Nephron (organoid): ENCODE results near the gene SASH1.

Experiments
- H3K27ac Mint-ChIP-seq, 3 experiments: 2 replicates each; pipeline ENCODE4 v1.8.0; 2020; ENCODE audit warnings: mixed read lengths in 3 of 3, mild to moderate bottlenecking in 2 of 3, moderate library complexity in 1 of 3
- H3K27me3 Mint-ChIP-seq: 2 replicates; pipeline ENCODE4 v1.8.0; 2021; ENCODE audit warnings: low read depth, mild to moderate bottlenecking, moderate library complexity, mixed read lengths
- H3K36me3 Mint-ChIP-seq: 2 replicates; pipeline ENCODE4 v1.8.0; 2020; ENCODE audit warnings: low read depth, mixed read lengths
- H3K4me1 Mint-ChIP-seq: 2 replicates; pipeline ENCODE4 v1.8.0; 2020; ENCODE audit warnings: mixed read lengths
- H3K4me3 Mint-ChIP-seq, 3 experiments: 2 replicates each; pipeline ENCODE4 v1.8.0; 2020; ENCODE audit warnings: mild to moderate bottlenecking in 3 of 3, mixed read lengths in 3 of 3, moderate library complexity in 2 of 3
- H3K9me3 Mint-ChIP-seq: 2 replicates; pipeline ENCODE4 v1.8.0; 2020; ENCODE audit warnings: mixed read lengths
- TF ChIP-seq, protein P1 (sequence below), 3 experiments: fragments of 200-600 bp; sonication (generic); IDR thresholded peaks; one replicate each; pipeline ENCODE4 v1.5.0; 2021; ENCODE audit warnings: antibody characterized with exemption in 3 of 3; ENCODE audit not compliant: unreplicated experiment in 3 of 3

Gene SASH1

DNA sequence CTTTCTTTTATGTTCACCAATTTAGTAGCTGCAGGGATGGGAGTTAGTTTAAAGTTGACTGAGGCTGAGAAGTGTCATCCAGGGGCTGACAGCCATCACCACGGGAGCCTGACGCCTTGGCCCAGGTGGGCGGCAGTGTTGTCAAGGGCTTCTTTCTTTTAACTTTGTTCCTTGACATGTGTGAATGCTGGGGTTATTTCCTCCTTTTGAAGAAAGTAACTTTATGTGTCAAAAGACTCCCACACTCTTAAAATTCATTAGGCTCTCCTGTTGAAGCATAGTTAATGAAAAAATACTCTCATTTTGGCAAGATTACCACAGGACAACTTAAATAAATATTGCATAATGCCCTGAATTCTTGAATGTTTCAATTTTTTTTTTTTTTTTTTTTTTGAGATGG is 50.0 kb downstream of the SASH1 start:
- no peak overlapping the region for H3K4me3 Mint-ChIP-seq
- H3K27me3 Mint-ChIP-seq: no peaks in the 10 kb centered on the region
- H3K27ac Mint-ChIP-seq: peak overlapping the region in 2 of 3 experiments; percentile 13 to 40
- H3K4me1 Mint-ChIP-seq: peaks cover 5% of the 10 kb centered on the region
- TF ChIP-seq, protein P1, sequence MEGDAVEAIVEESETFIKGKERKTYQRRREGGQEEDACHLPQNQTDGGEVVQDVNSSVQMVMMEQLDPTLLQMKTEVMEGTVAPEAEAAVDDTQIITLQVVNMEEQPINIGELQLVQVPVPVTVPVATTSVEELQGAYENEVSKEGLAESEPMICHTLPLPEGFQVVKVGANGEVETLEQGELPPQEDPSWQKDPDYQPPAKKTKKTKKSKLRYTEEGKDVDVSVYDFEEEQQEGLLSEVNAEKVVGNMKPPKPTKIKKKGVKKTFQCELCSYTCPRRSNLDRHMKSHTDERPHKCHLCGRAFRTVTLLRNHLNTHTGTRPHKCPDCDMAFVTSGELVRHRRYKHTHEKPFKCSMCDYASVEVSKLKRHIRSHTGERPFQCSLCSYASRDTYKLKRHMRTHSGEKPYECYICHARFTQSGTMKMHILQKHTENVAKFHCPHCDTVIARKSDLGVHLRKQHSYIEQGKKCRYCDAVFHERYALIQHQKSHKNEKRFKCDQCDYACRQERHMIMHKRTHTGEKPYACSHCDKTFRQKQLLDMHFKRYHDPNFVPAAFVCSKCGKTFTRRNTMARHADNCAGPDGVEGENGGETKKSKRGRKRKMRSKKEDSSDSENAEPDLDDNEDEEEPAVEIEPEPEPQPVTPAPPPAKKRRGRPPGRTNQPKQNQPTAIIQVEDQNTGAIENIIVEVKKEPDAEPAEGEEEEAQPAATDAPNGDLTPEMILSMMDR (IDR thresholded peaks at IDR 0.05; ENCODE audit: unreplicated experiment in 3 of 3): no peak
- no peaks in the 10 kb centered on the region for H3K9me3 Mint-ChIP-seq
- H3K36me3 Mint-ChIP-seq: peaks cover 28% of the 10 kb centered on the region

DNA sequence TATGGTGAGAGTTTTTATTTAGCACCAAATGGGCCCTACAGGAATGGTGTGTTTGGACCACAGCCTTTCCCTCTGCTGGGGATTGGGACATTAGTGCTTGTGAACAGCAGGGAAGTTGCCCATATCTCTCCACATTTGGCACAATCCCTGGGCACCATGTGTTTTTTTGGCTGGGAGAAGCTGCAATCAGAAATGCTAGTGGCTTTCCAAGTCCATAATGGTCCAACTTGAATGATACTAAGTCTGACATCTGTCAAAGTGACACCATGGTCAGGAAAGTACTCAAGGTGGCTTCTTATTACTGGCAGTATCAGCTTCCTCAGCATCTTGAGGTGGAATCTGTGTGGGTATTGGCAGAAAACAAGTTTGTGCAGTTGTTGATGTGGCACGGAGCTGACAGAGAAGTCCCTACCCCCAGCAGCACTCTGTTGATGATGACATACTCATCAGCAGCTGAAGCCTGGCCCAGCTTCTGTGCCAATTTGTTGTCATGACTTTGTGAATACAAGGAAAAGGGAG is 53.0 kb downstream of the SASH1 start:
- Mint-ChIP-seq H3K9me3 (no peaks in the 10 kb centered on the region), H3K36me3 (peaks cover 25% of the 10 kb centered on the region), H3K27ac (no peak overlapping the region), H3K4me3 (no peak overlapping the region), H3K27me3 (no peaks in the 10 kb centered on the region), H3K4me1 (no peaks in the 10 kb centered on the region)
- TF ChIP-seq, protein P1 (IDR thresholded peaks at IDR 0.05; ENCODE audit: unreplicated experiment in 3 of 3): no peak

DNA sequence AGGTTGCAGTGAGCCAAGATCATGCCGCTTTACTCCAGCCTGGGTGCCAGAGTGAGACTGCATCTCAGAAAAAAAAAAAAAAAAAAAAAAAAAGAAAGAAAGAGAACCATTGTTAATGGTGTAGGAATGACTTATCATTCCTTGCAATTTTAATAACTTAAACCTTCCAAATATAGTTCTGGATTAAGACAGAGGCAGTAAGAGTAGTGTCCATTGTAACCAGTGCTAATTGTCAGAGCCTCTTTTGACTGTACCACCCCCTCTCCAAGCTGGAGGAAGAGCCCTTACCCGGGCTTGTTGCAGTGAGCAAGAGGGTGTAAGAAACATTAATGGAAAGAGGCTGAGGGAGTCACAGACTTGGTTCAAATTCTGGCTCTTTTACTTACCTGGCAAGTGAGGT is 53.8 kb downstream of the SASH1 start:
- Mint-ChIP-seq H3K4me3 (no peak overlapping the region), H3K9me3 (no peaks in the 10 kb centered on the region), H3K36me3 (peaks cover 24% of the 10 kb centered on the region), H3K4me1 (peaks cover 1% of the 10 kb centered on the region), H3K27ac (no peak overlapping the region), H3K27me3 (no peaks in the 10 kb centered on the region)
- TF ChIP-seq, protein P1 (IDR thresholded peaks at IDR 0.05; ENCODE audit: unreplicated experiment in 3 of 3): no peak

DNA sequence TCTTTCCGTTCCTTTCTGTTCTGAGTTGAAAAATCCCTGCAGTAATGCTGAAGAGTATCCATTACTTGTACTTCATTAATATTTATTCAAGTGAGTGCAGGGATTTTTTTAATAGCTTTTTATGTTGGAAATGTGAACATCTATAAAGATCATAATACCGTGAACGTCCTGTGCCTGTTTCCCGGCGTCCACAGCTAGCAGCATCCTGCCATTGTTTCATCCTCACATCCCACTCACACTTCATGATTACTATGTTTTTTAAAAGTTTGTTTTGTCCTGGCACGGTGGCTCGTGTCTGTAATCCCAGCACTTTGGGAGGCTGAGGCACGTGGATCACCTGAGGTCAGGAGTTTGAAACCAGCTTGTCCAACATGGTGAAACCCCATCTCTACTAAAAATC is 54.3 kb downstream of the SASH1 start:
- Mint-ChIP-seq H3K27ac (no peak overlapping the region), H3K36me3 (peaks cover 22% of the 10 kb centered on the region), H3K27me3 (no peaks in the 10 kb centered on the region), H3K9me3 (no peaks in the 10 kb centered on the region), H3K4me1 (peaks cover 5% of the 10 kb centered on the region), H3K4me3 (no peak overlapping the region)
- TF ChIP-seq, protein P1 (IDR thresholded peaks at IDR 0.05; ENCODE audit: unreplicated experiment in 3 of 3): no peak

DNA sequence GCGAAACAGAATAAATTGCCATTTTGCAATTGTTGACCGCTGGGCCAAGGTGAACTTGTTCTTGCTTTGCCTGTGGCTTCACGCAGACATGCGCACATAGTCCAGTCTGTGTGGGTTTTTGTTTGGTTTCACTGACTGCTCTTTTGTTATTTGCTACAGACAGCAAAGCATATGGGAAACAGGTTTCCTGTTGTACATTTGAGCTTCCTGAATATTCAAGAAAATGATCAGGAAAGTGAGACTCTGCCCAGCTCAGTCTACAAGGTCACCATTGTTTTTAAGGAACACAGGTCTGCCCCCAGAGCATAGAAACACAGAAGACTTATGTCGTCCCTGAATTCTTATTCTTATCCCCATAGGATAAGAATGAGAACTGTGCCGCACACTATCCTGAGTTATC is 55.6 kb downstream of the SASH1 start:
- Mint-ChIP-seq H3K36me3 (peaks cover 17% of the 10 kb centered on the region), H3K27ac (peak overlapping the region in 1 of 3 experiments; percentile 11), H3K27me3 (no peaks in the 10 kb centered on the region), H3K4me3 (no peak overlapping the region), H3K9me3 (no peaks in the 10 kb centered on the region), H3K4me1 (peaks cover 5% of the 10 kb centered on the region)
- TF ChIP-seq, protein P1 (IDR thresholded peaks at IDR 0.05; ENCODE audit: unreplicated experiment in 3 of 3): no peak

DNA sequence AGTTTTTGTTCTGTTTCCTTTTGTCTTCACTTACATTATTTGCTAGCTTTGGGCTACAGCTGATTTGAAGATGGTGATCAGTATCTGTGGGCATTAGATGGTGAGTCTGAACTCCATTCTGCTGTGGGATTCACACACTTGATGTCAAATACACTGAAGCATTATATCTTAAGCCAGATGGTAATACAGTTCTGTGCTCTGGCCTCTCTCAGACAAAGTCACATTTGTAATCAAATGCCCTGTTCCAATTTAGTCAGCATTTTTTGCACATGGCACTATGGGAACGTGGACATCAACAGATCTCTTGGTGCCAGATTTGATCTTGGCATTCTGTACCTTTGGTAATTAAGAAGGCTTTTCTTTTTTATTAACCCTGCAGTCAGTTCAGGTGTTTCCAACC is 56.0 kb downstream of the SASH1 start:
- TF ChIP-seq, protein P1 (IDR thresholded peaks at IDR 0.05; ENCODE audit: unreplicated experiment in 3 of 3): no peak
- peaks cover 5% of the 10 kb centered on the region for H3K4me1 Mint-ChIP-seq
- H3K36me3 Mint-ChIP-seq: peaks cover 17% of the 10 kb centered on the region
- no peaks in the 10 kb centered on the region for H3K9me3 Mint-ChIP-seq
- H3K4me3 Mint-ChIP-seq: no peak overlapping the region
- H3K27ac Mint-ChIP-seq: peak overlapping the region in 1 of 3 experiments; percentile 5
- H3K27me3 Mint-ChIP-seq: no peaks in the 10 kb centered on the region
